RCC 7860 (cell line): Measurements from ENCODE around the gene BTNL9.
"Not testable (repeated sequence)": the region's sequence is repeated elsewhere in the genome, so short reads cannot be mapped to it uniquely, and the experiment has no call there.

Experiments used
- DNase-seq: peaks from one replicate; pipeline ENCODE4 v3.0.0-alpha.2; 2015; ENCODE audit warnings: low spot score
- FAIRE-seq: peaks from 2 replicates; lab custom pipeline; 2012; peaks lifted over from hg19 to GRCh38; lab: Jason Lieb, UNC

Gene BTNL9

DNA sequence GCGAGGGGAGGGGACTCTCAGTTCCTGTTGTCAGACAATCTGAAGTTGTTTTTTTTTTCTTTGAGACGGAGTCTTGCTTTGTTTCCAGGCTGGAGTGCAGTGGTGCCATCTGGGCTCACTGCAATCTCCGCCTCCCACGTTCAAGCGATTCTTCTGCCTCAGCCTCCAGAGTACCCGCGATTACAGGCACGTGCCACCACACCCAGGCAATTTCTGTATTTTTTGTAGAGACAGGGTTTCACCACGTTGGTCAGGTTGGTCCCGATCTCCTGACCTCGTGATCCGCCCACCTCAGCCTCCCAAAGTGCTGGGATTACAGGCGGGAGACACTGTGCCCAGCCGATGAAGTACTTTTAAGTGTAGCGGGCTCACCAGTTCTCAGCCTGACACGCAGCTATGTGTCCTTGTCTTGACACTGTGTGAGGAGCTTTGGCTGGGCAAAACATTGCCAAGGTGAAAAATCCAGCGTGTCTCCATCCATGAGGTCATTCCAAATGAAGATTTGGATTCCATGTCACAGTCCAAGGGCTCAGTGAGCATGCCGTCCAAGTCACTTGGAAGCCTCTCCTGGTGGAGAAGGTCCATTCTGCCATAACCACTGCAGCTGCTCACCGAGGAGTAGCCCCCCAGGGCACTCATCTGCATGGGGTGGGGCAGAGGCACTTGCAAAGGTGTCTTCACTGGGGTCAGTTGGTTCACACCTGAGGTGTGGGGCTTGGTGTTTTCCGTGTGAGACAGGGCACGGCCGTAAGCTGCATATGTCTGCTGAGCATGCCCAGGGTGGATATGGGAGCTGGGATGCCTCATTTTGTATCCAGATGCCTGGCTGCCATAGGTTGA is 58.9 kb downstream of the BTNL9 start:
- no peak for DNase-seq

DNA sequence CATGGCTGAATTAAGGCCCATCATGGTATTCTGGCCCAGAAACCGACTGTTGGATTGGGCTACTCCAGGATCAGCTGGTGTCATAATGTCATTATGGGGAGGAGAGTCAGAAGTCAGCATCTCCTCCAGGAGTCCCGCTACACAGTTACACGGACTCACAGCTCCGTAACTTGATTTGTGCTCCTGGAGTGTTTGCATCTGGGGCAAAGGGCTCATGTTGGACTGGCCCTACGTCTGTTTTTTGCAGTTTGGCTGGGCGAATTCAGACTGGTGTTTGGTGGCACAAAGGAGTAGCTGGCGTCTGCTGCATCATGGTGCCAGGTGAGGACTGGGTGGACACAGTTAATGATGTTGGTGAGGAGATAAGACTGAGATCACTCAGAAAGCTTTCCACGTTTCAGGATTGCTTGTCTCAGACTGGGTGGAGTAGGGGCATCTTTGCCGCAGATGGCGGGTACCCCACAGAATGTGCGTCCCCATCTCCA is 59.6 kb downstream of the BTNL9 start:
- DNase-seq (no peak), FAIRE-seq (no peak)

More for the DNA sequence above, 58.9 kb downstream of the BTNL9 start:
- no peak for FAIRE-seq

DNA sequence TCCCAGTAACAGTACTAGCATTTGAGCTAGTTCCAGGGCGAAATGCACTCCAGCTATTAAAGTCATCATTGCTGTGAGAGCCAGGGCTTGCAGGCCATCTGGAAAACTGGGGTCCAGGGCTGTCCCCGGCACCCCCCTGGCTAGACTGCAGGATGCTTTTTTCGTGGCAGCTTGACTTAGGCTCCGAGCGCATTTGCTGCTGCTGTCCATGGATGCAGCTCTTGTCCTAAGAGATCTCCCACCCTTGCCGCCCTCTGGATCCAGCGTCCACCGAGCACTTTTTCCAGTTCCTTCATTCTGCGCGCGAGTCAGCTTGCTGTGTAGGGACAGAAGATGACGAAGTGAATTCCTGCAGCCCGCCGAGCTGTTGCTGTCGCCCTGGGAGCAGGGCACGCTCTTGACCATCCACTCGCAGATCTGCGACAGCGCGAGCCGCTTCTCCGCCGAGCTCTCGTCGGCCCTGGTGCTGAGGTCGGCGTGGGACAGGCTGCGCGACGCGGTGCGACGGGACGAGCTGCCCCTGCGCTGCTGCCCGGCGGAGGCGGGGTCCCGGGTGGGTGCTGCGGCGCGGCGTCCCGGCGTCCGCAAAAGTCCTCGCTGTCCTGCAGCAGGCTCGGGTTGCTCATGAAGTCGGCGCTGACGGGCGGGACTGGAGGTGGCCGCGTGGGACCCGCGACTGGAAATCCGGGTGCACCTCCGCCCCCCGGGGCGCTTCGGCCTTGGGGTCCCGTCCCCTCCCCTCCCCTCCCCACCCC is 60.2 kb downstream of the BTNL9 start:
- FAIRE-seq = no peak
- no peak for DNase-seq

DNA sequence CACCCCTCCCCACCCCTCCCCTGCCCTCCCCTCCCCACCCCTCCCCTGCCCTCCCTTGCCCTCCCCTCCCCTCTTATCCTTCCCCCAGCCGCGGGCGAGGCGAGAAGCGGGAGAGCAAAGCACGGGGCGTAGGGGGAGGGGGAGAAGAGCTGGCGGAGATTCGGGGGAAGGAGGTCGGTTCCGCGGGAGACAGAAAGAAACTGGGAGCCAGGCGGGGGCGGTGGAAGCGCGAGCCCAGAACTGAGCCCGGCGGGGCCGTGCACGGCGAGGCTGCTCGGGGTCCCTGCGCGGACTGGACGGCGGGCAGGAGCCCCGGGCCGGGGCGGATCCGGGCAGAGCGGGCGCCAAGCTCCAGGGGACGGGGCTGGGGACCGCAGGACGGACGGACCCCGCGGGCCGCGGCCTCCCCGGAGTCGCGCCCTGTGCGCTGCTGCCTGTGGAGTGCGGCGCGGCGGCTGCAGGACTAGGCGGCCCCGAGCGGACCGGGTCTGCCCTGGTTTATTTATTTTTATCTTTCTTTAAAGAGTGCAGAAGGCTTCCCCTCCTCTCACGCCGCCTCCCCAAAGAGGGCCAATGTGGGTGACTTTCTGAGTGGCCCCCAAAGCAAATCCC is 61.1 kb downstream of the BTNL9 start:
- FAIRE-seq, DNase-seq: not testable (repeated sequence)

DNA sequence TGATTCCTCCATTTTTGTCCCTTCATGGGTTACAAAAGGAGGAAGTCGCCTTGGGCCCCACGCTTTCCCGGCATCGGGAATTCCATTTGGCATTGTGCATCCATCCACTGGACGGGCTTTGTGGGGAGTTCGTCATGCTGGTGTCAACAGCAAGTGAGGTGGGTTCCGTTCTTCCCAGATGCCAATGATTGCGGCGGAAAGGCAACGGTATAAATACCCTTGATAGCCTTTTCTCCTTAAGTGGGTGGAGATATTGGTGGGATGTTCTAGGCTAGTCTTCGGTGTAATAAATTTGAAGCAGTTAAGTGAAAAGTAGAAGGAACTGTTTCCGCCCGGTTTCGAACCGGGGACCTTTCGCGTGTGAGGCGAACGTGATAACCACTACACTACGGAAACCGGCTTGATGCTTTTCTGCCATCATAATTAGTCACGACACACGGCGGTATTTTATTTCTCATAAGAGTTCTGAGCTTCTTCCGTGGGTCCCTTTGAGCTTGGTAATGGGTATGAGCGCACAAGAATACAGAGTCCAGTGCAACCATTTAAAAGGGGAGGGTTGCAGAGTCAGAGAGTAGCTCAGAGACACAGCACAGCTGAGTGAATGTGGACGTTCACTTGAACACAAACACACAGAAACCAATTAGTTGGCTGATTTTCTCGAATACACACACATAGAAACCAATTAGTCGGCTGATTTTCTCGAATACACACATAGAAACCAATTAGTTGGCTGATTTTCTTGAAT is 62.0 kb downstream of the BTNL9 start:
- not testable (repeated sequence) for DNase-seq, FAIRE-seq

DNA sequence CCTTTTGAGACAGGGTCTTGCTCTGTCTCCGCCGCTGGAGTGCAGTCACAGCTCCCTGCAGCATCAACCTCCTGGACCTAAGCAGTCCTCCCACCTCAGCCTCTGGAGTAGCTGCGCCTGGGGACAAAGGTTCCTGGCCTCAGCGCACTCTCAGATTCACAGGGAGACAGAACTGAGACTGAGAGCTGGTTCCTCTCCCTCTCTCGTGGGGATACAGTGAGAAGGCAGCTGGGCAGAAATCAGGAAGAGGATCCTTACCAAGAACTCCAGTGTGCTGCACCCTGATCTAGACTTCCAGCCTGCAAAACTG is 64.1 kb downstream of the BTNL9 start:
- not testable (repeated sequence) for DNase-seq, FAIRE-seq

DNA sequence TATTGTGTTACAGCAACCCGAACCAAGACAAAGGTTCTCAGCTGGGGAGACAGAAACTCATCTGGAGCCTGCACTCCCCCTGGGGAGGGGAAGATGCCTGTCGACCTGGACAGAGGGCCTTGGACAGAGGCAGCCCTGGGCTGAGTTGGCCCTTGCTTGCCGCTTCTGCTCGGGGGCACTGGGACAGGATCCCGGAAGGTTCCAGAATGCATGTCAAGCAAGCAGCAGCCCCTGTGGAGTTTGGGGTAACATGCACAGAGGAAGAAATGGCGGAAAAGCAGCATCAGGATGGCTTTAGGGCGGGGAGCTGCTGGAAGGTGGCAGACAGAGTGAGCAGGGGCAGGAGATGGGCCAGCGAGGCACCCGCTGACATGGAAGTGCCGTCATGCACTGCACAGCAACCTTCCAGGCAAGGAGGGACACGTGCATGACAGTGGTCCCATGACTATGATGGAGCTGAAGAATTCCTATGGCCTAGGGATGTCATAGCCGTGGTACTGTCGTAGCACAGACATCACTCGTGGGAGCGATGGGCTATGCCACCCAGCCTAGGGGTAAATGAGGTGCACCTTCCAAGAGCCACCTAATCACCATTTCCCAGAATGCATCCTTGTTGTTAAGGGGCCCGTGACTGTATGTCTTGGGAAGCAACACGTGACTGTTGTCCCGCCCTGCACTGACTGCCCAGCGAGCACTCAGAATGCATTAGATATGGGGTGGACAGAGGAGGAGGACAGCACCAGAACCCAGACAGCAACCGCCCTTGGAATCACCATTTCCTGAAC is 64.7 kb downstream of the BTNL9 start:
- not testable (repeated sequence) for DNase-seq, FAIRE-seq

DNA sequence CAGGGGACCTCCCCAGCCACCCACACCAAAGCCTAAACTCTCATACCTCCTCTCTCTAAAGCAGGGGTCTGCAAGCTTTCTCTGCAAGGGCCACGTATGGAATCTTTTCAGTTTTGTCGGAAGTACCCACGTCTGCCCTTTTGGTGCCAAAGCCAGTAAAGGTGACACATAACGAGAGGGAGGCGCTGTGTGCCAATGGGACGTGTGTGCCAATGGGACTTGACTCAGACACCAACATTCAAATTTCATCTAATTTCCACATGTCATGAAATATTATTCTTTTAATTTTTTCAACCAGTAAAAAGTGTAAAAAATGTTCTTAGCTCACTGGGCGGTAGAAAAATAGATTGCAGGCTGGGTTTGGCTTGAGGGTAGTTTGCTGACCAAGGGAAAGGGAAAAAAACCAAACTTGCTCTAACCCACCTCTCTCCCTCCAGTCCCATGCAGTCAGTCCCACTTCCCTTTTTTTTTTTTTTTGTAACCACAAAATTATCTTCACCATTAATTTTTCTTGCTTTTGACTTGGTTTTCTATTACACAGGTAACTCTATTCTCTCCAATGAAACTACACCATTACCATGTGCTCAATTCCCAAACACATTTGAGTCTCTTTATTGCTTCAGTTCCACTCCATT is 65.4 kb downstream of the BTNL9 start:
- FAIRE-seq (no peak), DNase-seq (peak; percentile 2)

DNA sequence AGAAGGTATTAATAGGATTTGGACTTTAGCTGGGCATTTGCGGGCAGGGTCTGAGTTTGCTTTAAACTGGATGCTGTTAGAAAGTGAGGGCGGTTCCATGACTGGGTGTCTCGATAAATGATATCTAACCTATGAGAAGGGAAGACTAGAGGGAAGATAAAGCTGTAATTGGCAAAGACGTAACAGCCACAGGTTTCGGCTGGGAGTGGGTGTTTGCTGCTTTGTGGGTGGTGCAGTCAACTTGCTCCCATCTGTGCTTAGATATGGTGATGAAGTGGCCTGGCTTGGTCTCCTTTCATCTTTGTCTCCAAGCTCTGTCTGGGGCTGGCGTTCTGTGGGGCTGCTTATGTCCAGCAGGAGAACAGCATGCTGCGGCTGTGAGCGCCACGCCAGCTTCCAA is 67.6 kb downstream of the BTNL9 start:
- DNase-seq = no peak
- no peak for FAIRE-seq

DNA sequence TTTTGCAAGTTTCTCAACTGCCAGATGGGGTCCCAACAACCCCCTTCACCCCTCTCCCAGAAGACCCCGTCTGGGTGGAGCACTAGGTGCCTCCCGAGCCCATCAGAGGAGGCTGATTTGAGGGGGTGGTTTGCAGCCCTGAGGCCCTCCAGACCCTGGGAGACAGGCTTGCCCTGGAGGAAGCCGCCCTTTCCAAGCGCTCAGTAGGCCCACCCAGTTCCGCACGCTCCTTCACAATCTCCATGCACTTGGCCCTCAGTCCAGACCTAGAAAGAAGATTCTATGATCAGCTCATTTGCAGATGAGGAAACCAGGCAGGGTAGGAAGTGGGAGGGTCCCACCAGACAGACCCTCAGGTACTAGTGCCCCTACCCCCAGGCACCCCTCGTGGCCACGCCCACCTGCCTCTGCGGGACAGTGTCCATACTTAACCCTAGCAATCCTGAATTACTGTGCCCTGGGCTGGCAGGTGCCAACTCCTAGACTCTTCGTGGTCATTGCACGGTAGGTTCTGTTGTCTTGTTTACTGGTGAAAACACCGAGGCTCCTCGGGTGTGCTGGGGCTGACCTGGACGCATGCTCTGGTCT is 68.6 kb downstream of the BTNL9 start:
- DNase-seq = no peak
- no peak for FAIRE-seq

DNA sequence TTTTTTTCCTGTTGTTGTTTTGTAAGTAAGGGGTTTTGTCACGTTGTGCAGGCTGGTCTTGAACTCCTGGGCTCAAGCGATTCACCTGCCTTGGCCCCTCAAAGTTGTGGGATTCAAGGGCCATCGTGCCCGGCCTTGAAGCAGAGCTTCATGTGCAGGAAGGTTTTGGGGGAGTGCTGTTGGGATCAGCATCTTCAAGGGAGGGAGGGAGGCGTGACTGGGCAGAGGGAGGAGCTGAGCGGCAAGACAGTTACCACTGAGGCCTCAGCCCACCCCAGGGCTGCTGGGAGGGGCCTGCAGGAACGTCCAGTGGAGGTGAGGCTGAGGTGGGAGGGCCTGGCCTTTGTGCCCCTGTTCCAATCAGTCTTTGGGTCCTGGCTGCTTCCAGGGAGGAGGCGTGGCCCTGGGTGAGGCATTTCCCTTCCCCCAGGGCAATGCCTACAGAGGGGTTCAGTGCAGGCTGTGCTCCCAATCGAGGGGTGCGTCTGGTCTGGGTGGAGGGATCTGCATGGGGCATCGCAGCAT is 69.5 kb downstream of the BTNL9 start:
- no peak for FAIRE-seq

DNA sequence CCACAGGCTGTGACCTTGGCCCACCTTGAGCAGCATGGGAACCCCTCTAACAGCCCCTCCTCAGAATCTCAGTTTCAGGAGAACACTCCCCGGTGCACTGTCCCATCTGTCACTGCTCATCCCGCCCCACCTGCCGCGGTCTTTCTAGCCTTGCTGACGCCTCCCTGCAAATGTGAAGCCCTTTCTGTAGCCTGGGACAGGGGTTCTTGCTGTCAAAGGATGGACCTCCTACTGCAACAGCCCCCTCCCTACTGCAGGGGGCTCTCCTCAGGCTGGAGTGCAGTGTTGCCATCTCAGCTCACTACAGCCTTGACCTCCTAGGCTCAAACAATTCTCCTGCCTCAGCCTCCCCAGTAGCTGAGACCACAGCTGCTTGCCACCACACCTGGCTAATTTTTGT is 70.9 kb downstream of the BTNL9 start:
- DNase-seq (no peak), FAIRE-seq (no peak)

More for the DNA sequence above, 69.5 kb downstream of the BTNL9 start:
- DNase-seq = no peak
